GM21390 (cell line): ENCODE data around the gene ZFP36L2.
A peak's percentile ranks its signal among the peaks of the same experiment; 100 is the strongest.

Experiments
- ATAC-seq: cut with Tn5 transposase; IDR thresholded peaks from one replicate; pipeline ENCODE4 v1.9.1; 2021; ENCODE audit not compliant: unreplicated experiment

Gene ZFP36L2

DNA sequence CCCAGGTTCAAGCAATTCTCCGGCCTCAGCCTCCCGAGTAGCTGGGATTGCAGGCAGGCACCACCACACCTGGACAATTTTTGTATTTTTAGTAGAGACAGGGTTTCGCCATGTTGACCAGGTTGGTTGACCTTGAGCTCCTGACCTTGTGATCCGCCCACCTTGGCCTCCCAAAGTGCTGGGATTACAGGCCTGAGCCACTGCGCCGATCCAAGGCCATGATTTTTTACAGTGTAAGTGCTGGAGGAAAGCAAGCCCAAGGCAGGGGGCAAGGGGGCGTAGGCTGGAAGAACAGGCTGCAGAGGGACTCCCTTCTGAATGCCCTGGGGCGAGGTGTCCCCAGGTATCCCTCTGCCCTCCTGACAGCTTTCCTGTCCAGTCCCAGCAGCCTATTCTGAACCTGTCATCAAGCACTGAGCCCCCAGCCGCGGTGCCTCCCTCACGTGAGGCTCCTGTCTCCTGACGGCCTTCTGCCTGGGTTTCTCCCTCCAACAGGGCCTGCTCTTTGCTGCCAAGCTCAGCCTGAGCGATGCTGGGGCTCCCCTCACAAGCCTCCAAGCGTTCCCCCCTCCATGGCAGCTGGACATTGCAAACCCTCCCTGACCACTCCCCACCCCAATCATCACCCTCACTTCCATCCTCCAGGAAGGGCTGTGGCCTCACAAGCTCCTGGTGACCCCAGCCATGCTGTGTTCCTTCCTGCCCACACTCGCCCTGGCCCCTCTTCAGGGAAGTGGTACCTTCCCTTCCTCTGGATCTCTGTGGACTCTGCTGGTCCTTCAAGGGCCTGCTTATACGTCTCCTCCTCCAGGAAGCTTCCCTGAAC is 37.6 kb downstream of the ZFP36L2 start:
- no peak for ATAC-seq

DNA sequence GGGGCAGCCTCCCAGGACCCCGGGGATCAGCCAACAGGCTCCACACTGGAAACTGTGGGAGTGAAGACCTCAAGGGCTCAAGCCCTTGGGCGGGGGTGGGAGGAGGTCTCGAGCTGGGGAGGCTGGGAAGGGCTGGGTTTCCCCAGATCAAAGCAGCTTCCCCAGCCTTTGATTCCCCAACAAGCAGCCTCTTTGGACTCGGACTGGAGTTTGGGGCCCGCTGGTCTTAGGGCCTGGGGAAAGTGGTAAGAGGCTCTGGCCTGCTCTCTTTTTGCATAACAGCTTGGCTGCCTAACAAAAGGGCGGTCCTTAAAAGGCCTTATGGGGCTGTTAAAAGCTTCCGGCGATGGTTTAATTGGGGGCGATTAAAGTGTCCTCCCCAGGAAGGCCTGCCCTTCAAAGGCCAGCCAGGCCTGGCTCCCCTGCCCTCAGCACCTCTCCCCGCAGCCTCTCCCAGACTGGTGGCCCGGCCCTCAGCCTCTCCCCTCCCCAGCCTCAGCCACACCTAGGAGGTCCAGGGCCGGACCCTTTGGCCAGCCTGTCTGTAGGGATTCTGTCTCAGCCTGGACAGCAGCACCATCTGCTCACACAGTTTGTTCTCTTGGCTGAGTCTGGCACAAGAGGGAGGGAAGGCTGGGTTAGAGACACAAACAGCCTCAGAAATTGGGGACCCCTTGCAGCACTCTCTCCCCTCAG is 39.6 kb downstream of the ZFP36L2 start:
- no peak for ATAC-seq

DNA sequence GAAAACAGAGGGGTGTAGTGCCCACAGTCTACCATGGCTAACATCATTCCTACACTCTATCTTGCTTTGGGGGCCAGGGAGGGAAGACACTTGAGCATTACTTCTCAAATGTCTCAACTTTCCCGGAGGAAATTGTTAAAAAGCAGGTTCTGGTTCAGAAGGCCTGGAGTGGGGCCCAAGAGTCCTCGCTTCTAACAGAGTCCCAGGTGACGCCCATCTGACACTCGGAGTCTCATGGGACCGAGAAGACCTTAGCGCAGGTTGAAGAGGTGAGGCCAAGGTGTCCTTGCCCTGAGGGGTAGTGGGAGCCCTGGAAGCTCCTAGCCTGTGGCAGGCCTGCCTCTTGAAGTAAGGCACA is 40.1 kb downstream of the ZFP36L2 start:
- ATAC-seq = no peak

GRCh38 chr2:43185146-43185545 is 41.3 kb downstream of the ZFP36L2 start:
- no peak for ATAC-seq

- no peak for ATAC-seq
Observed at GRCh38 chr2:43184339-43184895, 42.0 kb downstream of the ZFP36L2 start.

DNA sequence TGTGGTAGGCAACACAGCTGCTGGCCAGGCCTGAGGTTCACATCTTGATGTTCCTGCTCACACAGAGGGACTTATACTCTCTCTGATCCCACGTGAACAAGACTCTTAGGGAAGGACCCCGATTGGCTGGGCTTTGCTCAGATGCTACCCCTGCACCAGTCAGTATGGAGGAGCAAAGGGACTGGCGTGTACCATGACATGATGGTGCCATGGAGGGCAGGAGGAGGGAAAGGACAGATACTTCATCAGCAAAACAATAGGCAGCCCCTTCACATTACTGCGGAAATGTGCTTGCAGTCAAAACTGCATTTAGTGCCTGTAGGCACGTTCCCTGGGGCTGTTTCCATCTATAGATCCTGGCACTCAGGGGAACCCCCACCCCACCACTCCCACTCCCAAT is 42.7 kb downstream of the ZFP36L2 start:
- ATAC-seq = no peak

GRCh38 chr2:43180897-43181296 is 45.5 kb downstream of the ZFP36L2 start:
- no peak for ATAC-seq

GRCh38 chr2:43179942-43180341 is 46.5 kb downstream of the ZFP36L2 start:
- ATAC-seq = no peak

DNA sequence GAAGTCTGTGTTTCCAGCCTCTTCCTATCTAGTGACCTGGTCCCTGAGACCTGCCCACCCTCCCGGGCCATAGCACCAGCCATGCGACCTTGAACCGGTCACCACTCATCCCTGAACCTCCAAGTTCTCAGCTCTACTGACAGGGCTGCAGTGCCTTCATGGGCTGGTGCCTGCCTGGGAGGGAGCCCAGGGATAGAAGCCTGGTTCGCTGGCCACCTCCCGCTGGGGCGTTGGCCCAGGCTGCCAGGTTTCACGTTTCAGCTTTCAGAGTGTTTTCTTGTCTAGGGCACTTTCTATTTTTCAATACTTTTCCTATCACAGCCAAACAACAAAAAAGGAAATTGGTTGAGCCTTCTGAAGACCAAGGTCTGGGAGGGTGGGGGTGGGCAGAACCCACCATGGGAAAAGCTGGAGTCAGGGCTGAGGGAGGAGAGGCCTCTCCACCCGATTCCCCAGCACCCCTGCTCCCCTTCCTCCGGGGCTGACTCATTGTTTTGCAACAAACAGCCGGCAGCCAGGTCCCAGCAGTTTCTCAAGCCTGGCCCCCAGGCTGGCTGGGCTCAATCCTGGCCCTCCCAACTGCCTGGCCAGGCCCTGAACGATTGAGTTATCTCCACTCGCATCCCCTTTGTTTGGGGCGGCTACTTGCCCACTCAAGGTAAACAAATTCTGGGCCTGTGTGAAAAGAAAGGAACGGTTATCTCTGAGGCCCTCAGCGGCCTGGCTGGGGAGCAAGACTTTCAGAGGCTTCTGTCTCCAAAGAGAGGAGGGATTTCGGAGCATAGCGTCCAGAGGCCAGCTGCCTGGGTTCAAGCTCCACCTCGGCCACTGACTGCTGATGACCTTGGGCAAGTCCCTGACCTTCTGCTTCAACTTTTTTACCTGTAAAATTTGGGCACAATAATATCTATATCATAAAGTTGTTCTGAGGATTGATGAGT is 47.5 kb downstream of the ZFP36L2 start:
- no peak for ATAC-seq

- ATAC-seq = no peak
Observed at GRCh38 chr2:43178055-43178598, 48.3 kb downstream of the ZFP36L2 start.

GRCh38 chr2:43176449-43176848 is 50.0 kb downstream of the ZFP36L2 start:
- no peak for ATAC-seq

DNA sequence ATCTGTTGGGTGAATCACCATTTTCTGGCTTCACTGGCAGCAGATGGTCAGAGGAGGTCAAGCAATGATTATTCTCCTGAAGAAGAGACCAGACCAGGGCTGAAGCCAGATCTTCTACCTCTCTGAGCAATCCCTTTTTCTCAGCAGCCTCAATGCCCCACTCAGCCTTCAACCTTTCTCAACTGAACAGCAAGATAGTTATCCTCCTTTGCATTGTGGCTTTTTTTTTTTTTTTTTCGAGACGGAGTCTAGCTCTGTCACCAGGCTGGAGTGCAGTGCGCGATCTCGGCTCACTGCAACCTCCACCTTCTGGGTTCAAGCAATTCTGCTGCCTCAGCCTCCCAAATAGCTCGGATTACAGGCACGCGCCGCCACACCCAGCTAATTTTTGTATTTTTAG is 50.5 kb downstream of the ZFP36L2 start:
- ATAC-seq = no peak

DNA sequence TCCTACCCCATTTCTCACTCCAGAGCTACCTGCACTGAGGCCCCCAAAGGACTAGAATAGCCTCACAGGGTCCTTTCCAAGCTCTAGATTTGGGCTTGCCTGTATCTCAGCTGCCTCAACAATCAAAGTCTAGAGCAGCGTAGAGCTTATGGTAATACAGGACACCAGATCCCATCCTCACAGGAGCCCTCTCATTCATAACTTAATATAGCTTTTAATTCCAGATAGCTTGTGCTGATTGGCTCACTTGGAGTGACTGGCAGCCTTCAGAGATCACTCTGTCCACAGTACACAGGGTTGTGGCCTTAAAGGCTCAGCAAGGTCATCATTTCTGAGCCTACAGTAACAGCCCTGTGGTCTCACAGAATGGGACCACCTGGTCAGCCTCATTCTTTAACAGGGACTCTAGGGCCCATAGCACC is 51.4 kb downstream of the ZFP36L2 start:
- peak; percentile 8 for ATAC-seq

DNA sequence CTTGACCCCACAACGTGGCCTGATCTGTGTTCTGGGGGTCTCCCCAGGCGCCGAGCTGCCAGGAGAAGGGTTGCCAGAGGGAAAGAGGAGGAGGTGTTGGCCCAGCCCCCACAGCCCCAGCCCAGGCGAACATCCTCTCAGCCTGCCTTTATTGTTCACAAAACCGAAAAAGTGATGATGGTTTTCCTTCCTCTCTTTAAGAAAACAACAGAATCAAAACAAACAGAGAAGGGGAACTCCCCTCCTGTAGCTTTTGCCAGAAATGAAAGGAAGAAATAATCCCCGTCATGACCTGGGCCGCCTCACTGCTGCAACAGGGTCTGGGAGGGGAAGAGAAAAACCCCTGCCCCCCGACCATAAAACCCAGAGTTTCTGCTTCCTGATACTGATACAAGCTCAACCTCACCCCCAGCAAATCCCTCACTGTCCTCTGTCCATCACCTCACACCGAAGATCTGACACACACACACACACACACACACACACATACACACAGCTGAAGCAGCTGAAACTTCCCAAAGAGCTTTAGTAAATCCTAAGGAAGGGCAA is 52.0 kb downstream of the ZFP36L2 start:
- ATAC-seq = peak; percentile 85
